Measurements from ENCODE around the gene TAOK3. TPM values are rescaled to one million over a fixed set of nuclear protein-coding genes. Genes with fewer than 3 reads are reported as not detected.

The TAOK3 gene
- total and polyA plus RNA-seq, 2 of the 8 experiments (the other 6 are each of a cell fraction or from before 2014, with no cell fraction given), result 5.2 to 9.3 TPM

DNA sequence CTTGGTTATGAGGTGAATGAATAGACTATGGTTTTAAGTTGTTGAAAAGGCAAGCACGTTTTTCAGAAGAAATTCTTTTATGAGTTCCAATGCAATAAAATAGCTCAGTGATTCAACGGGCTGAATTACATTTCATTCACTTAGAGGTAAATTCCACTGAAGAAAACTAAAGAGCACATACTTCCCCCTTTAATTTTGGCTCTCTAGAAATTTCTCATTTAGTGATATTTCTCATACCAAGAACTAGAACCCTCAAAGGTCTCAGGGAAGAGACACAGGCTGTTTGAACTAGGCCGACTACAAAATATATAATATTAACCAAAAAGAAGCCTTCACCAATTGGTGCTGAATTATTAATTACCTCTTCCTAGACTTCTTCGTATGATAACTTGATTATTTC is 68.6 kb downstream of the TAOK3 start:
- Histone ChIP-seq H3K9me3 (ENCODE audit: insufficient read depth in 2 of 2, low read depth in 1 of 2, low read length in 1 of 2) (no peaks in the 10 kb centered on the region), H4K8ac (ENCODE audit: extremely low read depth, insufficient read depth, low read length) (no peak overlapping the region), H3K4me1 (replicated peaks in 1 of 4; ENCODE audit: control insufficient read depth in 3 of 4, insufficient read depth in 4 of 4, low read length in 3 of 4) (no peaks in the 10 kb centered on the region; a peak in 1 of 7 replicates), H3K23me2 (ENCODE audit: low read depth, low read length) (no peaks in the 10 kb centered on the region), H3K56ac (replicated peaks; ENCODE audit: insufficient read length, low read depth, low read length) (no peak overlapping the region), H2BK120ac (replicated peaks; ENCODE audit: low read depth, low read length) (no peak overlapping the region), H3K27ac (ENCODE audit: low read depth, low read length) (no peak overlapping the region), H2BK15ac (ENCODE audit: low read length) (no peak overlapping the region), H2BK5ac (ENCODE audit: low read depth, low read length) (no peak overlapping the region), H4K91ac (replicated peaks; ENCODE audit: insufficient read length, low read length) (no peak overlapping the region), H3K14ac (ENCODE audit: insufficient read length) (no peak overlapping the region), H3K18ac (ENCODE audit: extremely low read depth, low read length) (no peak overlapping the region), H3K9ac (replicated peaks in 1 of 4; ENCODE audit: extremely low read depth in 1 of 4, low read depth in 3 of 4, low read length in 3 of 4) (no peak overlapping the region), H3K4me3 (ENCODE audit: extremely low read depth in 1 of 4, insufficient read depth in 2 of 4, low read depth in 3 of 4, low read length in 4 of 4) (no peak overlapping the region), H3K79me2 (ENCODE audit: control insufficient read depth in 1 of 2, insufficient read depth in 2 of 2, low read length in 2 of 2) (no peaks in the 10 kb centered on the region), H3K79me1 (ENCODE audit: low read depth, low read length) (no peaks in the 10 kb centered on the region), H3K27me3 (replicated peaks in 1 of 4; ENCODE audit: control insufficient read depth in 3 of 4, extremely low read depth in 1 of 4, insufficient read depth in 3 of 4, low read length in 3 of 4) (no peaks in the 10 kb centered on the region), H3K23ac (ENCODE audit: insufficient read length) (no peak overlapping the region), H2BK20ac (ENCODE audit: low read length) (no peak overlapping the region), H3K4me2 (ENCODE audit: insufficient read depth in 1 of 2, low read depth in 2 of 2, low read length in 2 of 2) (no peak overlapping the region), H2AFZ (ENCODE audit: low read length) (no peak overlapping the region), H3K36me3 (ENCODE audit: control insufficient read depth in 2 of 4, insufficient read depth in 4 of 4, low read length in 3 of 4) (no peaks in the 10 kb centered on the region), H4K20me1 (replicated peaks in 1 of 2; ENCODE audit: control insufficient read depth in 1 of 2, insufficient read depth in 2 of 2, low read length in 2 of 2) (no peaks in the 10 kb centered on the region), H4K5ac (ENCODE audit: insufficient read length, low read depth, low read length) (no peak overlapping the region), H2AK5ac (ENCODE audit: low read depth, low read length) (no peak overlapping the region), H2BK12ac (ENCODE audit: low read depth, low read length) (no peak overlapping the region), H3K4ac (replicated peaks; ENCODE audit: insufficient read length, low read depth, low read length) (no peak overlapping the region)
- DNase-seq (ENCODE audit: low read depth in 1 of 2, low spot score in 2 of 2), result no peak
- POLR2A ChIA-PET (ENCODE audit: partially characterized antibody), result no interaction called here
- WGBS, 2 experiments (ENCODE audit: extremely low coverage in 1 of 2, insufficient coverage in 1 of 2, insufficient read length in 1 of 2, insufficient replicate concordance in 2 of 2, low coverage in 1 of 2, low lambda C conversion rate in 2 of 2, missing lambda C conversion rate in 1 of 2), result 86% methylated on average over 4 of the region's 4 CpGs; no CpG with 5 or more reads in 1 of the 2 experiments
- TF ChIP-seq SP1 (IDR thresholded peaks at IDR 0.05; ENCODE audit: low read depth, low read length) (no peak), RFX5 (IDR thresholded peaks at IDR 0.05; ENCODE audit: borderline replicate concordance, low read depth, low read length) (no peak), TEAD4 (IDR thresholded peaks at IDR 0.05; ENCODE audit: low read depth, low read length) (no peak), BACH1 (IDR thresholded peaks at IDR 0.05; ENCODE audit: low read length) (no peak), SIN3A (conservative IDR thresholded peaks at IDR 0.05 in 1 of 2, IDR thresholded peaks at IDR 0.05 in 1 of 2; ENCODE audit: low read depth in 1 of 2, low read length in 2 of 2) (no peak)
- CTCF ChIA-PET (ENCODE audit: partially characterized antibody), result interaction anchor here (0.7 kb wide), 2 partner anchors 83 to 610 kb away, joined by 3 read pairs; no protein-coding TSS in a partner anchor
- no peak for FAIRE-seq
